Tibial nerve (tissue), 4 donors: Measurements from ENCODE around the gene SH2D3C. TPM values are rescaled to one million over a fixed set of nuclear protein-coding genes. Genes with fewer than 3 reads are reported as not detected.

Experiments
- DNase-seq, 2 donors: peaks; one replicate each; pipeline ENCODE4 v3.0.0-alpha.2; 2019; ENCODE audit warnings: low spot score in 2 of 2
- H3K27ac ChIP-seq, 4 donors: fragments of 200-600 bp; sonication (generic) in 3 of 4; one replicate each; pipeline ENCODE4 v1.5.1; 2017 to 2019; ENCODE audit warnings: mild to moderate bottlenecking in 1 of 4
- H3K27me3 ChIP-seq, 2 donors: fragments of 200-600 bp; sonication (generic) in 1 of 2; one replicate each; pipeline versions ENCODE4 v1.5.1 to v1.6.0; 2017 to 2019
- H3K36me3 ChIP-seq, 3 donors: fragments of 200-600 bp; sonication (generic); one replicate each; pipeline ENCODE4 v1.5.1; 2018 to 2019
- H3K4me1 ChIP-seq, 4 donors: fragments of 200-600 bp; sonication (generic) in 3 of 4; one replicate each; pipeline ENCODE4 v1.5.1; 2017 to 2019
- H3K4me3 ChIP-seq, 4 donors: fragments of 200-600 bp; sonication (generic) in 3 of 4; one replicate each; pipeline ENCODE4 v1.5.1; 2017 to 2019; ENCODE audit warnings: mild to moderate bottlenecking in 1 of 4, moderate library complexity in 1 of 4
- H3K9me3 ChIP-seq, 4 donors: fragments of 200-600 bp; sonication (generic) in 3 of 4; one replicate each; pipeline ENCODE4 v1.5.1; 2017 to 2019
- EP300 ChIP-seq, 2 donors: sonication (generic); formaldehyde crosslinking; IDR thresholded peaks; one replicate each; pipeline ENCODE4 v1.6.1; 2017; ENCODE audit warnings: antibody characterized with exemption in 2 of 2, mild to moderate bottlenecking in 1 of 2
- POLR2A ChIP-seq, 2 donors: fragments of 450-650 bp; IDR thresholded peaks; one replicate each; pipeline ENCODE4 v1.6.1; 2017; ENCODE audit warnings: antibody characterized with exemption in 2 of 2, mild to moderate bottlenecking in 2 of 2, moderate library complexity in 2 of 2
- WGBS, 2 donors: methylation state at CpG; one replicate each; pipeline ENCODE4 v1.1.5; 2018; 5-methylcytosine and 5-hydroxymethylcytosine counted together
- total RNA-seq, 4 donors: library from RNA; depleted of rRNA; stranded (reverse); fragments of >200 nt; gene quantifications; one replicate each; pipeline ENCODE4 v1.1.0, GENCODE V29; 2016
- TF ChIP-seq, protein P1 (sequence below), 5 experiments: fragments of 200-600 bp in 3 of 5; fragments of 450-650 bp in 2 of 5; sonication (generic) in 3 of 5; IDR thresholded peaks; one replicate each; pipeline ENCODE4 v1.5.1; 2016 to 2019; ENCODE audit warnings: antibody characterized with exemption in 5 of 5, mild to moderate bottlenecking in 3 of 5, moderate library complexity in 2 of 5

Gene SH2D3C
- total RNA-seq, 4 donors from 2014 or later: 4.2 to 18.9 (median 13.4) TPM

DNA sequence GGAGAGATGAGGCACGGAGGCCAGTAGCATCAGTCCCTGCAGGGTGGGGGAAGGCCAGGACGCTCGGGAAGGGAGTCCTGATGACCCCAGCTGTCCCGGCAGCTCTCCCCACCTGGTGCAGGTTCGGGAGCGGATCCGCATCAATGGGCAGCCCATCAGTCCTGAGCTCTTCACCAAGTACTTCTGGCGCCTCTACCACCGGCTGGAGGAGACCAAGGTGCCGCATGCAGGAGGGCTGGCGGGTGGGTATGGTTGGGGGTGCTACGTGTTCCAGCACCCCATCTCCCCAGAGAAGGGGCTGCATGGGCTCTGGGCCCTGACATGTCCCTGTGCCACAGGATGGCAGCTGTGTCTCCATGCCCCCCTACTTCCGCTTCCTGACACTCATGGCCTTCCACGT lies 28.4 kb upstream of the SH2D3C start:
- Histone ChIP-seq H3K27ac (no peak overlapping the region), H3K36me3 (peaks cover 9 to 76% (median 11%) of the 10 kb centered on the region in 3 donors), H3K4me1 (peaks cover 4 to 44% (median 23%) of the 10 kb centered on the region in 4 donors), H3K4me3 (no peak overlapping the region), H3K27me3 (no peaks in the 10 kb centered on the region), H3K9me3 (no peaks in the 10 kb centered on the region)
- DNase-seq: no peak
- 89 to 94% methylated on average over 11 to 14 of the region's 14 CpGs for WGBS, 2 donors
- TF ChIP-seq POLR2A (IDR thresholded peaks at IDR 0.05) (no peak), EP300 (IDR thresholded peaks at IDR 0.05) (no peak)
- TF ChIP-seq, protein P1, sequence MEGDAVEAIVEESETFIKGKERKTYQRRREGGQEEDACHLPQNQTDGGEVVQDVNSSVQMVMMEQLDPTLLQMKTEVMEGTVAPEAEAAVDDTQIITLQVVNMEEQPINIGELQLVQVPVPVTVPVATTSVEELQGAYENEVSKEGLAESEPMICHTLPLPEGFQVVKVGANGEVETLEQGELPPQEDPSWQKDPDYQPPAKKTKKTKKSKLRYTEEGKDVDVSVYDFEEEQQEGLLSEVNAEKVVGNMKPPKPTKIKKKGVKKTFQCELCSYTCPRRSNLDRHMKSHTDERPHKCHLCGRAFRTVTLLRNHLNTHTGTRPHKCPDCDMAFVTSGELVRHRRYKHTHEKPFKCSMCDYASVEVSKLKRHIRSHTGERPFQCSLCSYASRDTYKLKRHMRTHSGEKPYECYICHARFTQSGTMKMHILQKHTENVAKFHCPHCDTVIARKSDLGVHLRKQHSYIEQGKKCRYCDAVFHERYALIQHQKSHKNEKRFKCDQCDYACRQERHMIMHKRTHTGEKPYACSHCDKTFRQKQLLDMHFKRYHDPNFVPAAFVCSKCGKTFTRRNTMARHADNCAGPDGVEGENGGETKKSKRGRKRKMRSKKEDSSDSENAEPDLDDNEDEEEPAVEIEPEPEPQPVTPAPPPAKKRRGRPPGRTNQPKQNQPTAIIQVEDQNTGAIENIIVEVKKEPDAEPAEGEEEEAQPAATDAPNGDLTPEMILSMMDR (IDR thresholded peaks at IDR 0.05): no peak

DNA sequence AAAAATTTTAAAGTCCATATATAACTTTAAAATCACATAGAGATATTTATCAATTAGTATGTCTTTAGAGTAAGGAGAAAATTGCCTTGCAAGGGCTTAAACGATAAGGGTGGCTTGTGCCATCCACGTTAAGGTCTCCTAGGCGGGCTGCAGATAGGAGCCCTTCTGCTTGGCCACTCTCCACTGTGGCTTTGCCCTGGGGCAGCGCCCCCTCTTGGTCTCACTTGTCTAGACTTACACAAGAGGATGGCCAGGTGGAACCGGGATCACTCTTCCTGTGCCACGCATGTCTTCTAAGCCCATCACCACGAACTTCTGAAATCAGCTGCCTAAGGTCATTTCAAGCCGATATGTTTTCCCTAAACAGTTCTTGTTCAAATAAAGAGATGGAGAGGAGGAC lies 27.2 kb upstream of the SH2D3C start:
- Histone ChIP-seq H3K27ac (no peak overlapping the region), H3K4me1 (peaks cover 4 to 49% (median 28%) of the 10 kb centered on the region in 4 donors), H3K9me3 (no peaks in the 10 kb centered on the region), H3K4me3 (no peak overlapping the region), H3K36me3 (peaks cover 9 to 65% (median 11%) of the 10 kb centered on the region in 3 donors), H3K27me3 (no peaks in the 10 kb centered on the region)
- TF ChIP-seq POLR2A (IDR thresholded peaks at IDR 0.05) (no peak), EP300 (IDR thresholded peaks at IDR 0.05) (no peak)
- TF ChIP-seq, protein P1 (IDR thresholded peaks at IDR 0.05): no peak
- 65 to 73% methylated on average over 8 of the region's 8 CpGs for WGBS, 2 donors
- no peak for DNase-seq

DNA sequence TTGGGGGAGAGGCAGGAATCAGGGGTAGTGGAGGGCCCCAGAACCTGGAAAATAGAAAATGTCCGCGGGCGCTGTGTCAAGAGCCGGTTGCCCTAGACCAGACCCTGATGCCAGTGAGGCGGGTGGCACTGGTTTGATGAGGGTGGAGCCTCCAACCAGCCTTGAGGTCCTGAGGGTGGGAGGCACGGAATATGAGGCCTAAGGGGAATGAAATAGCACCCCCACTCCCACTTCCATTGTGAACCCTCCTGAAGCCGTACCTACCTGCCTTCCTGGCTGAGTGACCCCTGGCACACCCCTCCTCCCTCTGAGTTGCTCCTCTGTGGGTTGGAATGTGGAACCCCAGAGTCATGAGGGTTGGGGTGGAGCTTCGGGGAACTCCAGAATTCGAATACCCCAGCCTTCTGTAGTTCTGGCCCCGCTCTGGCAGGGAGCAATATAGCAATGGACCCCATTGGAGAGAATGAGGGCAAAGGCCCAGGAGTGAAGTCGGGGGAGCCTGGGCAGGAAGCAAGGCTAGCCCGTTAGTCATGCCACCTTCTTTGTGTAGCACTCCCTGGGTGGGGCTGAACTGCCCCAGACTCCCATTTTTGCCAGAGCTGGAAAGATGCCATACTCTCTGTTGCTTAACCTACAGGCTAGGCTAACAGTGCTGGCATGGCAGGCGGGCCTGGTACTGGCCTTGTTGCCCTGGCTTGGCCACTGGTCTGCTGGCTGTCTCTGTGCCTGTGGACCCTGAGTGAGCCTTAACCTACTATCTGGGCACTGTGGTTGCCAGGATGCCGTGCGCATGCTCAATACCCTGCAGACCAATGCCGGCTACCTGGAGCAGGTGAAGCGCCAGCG lies 25.3 kb upstream of the SH2D3C start:
- H3K4me3 ChIP-seq: peak overlapping the region; percentile 34 to 78 (median 75)
- no peaks in the 10 kb centered on the region for H3K9me3 ChIP-seq
- no peaks in the 10 kb centered on the region for H3K27me3 ChIP-seq
- H3K36me3 ChIP-seq: peaks cover 7 to 46% (median 11%) of the 10 kb centered on the region in 3 donors
- 42 to 45% methylated on average over 17 to 18 of the region's 18 CpGs for WGBS, 2 donors
- peak overlapping the region; percentile 90 to 96 (median 94) for H3K27ac ChIP-seq
- no peak for DNase-seq
- TF ChIP-seq POLR2A (IDR thresholded peaks at IDR 0.05) (no peak), EP300 (IDR thresholded peaks at IDR 0.05) (no peak)
- TF ChIP-seq, protein P1 (IDR thresholded peaks at IDR 0.05): no peak
- peaks cover 4 to 33% (median 22%) of the 10 kb centered on the region in 4 donors for H3K4me1 ChIP-seq

DNA sequence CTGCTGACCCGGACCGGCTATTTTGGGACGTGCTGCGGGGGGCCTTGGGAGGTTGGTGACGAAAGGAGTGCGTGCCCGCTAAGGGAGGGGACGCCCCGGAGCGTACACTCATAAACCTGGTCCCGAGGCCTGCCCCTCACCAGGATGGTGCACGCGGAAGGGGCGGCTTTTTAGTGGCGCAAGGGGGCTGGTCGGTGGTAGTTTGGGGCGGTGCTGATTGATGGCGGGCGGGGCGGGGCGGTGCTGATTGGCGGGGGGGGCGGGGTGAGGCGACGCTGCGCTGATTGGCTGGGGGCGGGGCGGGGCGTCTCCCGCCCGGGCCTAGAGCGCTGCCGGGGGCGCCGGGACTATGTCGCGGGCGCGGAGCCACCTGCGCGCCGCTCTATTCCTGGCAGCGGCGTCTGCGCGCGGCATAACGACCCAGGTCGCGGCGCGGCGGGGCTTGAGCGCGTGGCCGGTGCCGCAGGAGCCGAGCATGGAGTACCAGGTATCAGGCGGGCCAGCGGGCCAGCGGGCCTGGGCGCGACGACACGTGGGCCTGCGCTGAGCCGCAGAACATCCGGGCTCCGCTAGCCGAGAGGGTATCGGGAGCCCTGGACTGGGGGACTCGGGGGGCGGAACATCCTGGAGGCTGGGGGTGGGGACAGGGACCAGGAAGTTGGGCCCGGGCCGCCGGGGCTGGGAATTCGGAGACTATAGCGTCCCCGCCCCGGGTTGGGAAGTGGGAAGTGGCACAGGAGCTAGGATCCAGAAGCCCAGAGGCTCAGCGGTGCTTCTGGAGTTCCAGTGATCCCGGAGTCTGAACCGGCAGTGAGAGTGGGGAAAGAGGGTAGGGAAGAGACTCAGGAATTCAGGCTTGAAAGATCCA lies 24.3 kb upstream of the SH2D3C start, which contains the start of gene FPGS:
Gene FPGS (plus strand): TSS at position 307 of the 868 bp plus-strand sequence. CDS start 43 bp downstream, at position 350.
- H3K36me3 ChIP-seq: peaks cover 3 to 37% (median 6%) of the 10 kb centered on the region in 3 donors
- peak within 1 kb of the TSS; percentile 90 to 96 (median 94) for H3K27ac ChIP-seq
- 0 to 1% methylated on average over 28 to 55 of the region's 83 CpGs for WGBS, 2 donors
- TF ChIP-seq EP300 (IDR thresholded peaks at IDR 0.05): peak in 1 of 2 donors; percentile 77
- TF ChIP-seq, protein P1 (IDR thresholded peaks at IDR 0.05): peak in 1 of 5 experiments; percentile 25
- TF ChIP-seq POLR2A (IDR thresholded peaks at IDR 0.05): peak; percentile 28 to 73
- H3K4me1 ChIP-seq: peaks cover 4 to 31% (median 22%) of the 10 kb centered on the region in 4 donors
- H3K4me3 ChIP-seq: peak within 1 kb of the TSS; percentile 34 to 78 (median 75)
- H3K27me3 ChIP-seq: no peaks in the 10 kb centered on the region
- peak; percentile 77 to 81 for DNase-seq
- H3K9me3 ChIP-seq: no peaks in the 10 kb centered on the region
